CD14-positive monocyte (primary cell): Measurements from ENCODE around the gene EMC8. TPM values are rescaled to one million over a fixed set of nuclear protein-coding genes. Genes with fewer than 3 reads are reported as not detected.
A peak's percentile ranks its signal among the peaks of the same experiment; 100 is the strongest.

Experiments
- DNase-seq, 3 donors: peaks; one replicate each; pipeline ENCODE4 v3.0.0-alpha.2; 2011 to 2022
- H2AFZ ChIP-seq: 2 replicates; pipeline ENCODE4 v1.6.0; 2012; ENCODE audit warnings: mild to moderate bottlenecking, low read depth, low read length, inconsistent platforms; ENCODE audit not compliant: insufficient read depth, poor library complexity, severe bottlenecking
- H3K27ac ChIP-seq, 2 donors: 1 replicate in 1 of 2; 2 replicates in 1 of 2; pipeline ENCODE4 v1.5.1; 2012 to 2013; ENCODE audit warnings: low read length in 2 of 2, control low read depth in 1 of 2, inconsistent platforms in 1 of 2, low read depth in 1 of 2, mild to moderate bottlenecking in 1 of 2
- H3K27me3 ChIP-seq, 2 donors: one replicate each; pipeline versions ENCODE4 v1.6.0 to v1.6.1; 2011 to 2013; ENCODE audit warnings: low read length in 2 of 2; ENCODE audit not compliant: control insufficient read depth in 2 of 2, insufficient read depth in 2 of 2
- H3K36me3 ChIP-seq, 2 donors: replicated peaks in 1 of 2; 1 replicate in 1 of 2; 2 replicates in 1 of 2; pipeline versions ENCODE4 v1.5.1 to v1.6.1; 2012 to 2013; ENCODE audit warnings: low read length in 2 of 2, control low read depth in 1 of 2, inconsistent platforms in 1 of 2, mild to moderate bottlenecking in 1 of 2; ENCODE audit not compliant: insufficient read depth in 2 of 2, control insufficient read depth in 1 of 2
- H3K4me1 ChIP-seq, 2 donors: 1 replicate in 1 of 2; 2 replicates in 1 of 2; pipeline versions ENCODE4 v1.5.1 to v1.6.1; 2012 to 2013; ENCODE audit warnings: low read length in 2 of 2, control low read depth in 1 of 2, inconsistent platforms in 1 of 2, mild to moderate bottlenecking in 1 of 2, moderate library complexity in 1 of 2; ENCODE audit not compliant: insufficient read depth in 2 of 2, control insufficient read depth in 1 of 2
- H3K4me2 ChIP-seq: replicated peaks from 2 replicates; pipeline ENCODE3; 2012; ENCODE audit warnings: low read length, moderate library complexity, mild to moderate bottlenecking; ENCODE audit not compliant: poor library complexity, severe bottlenecking; ENCODE audit errors: extremely low read depth
- H3K4me3 ChIP-seq, 3 experiments: fragments of 200-600 bp in 1 of 3; sonication (generic) in 1 of 3; replicated peaks in 1 of 3; 1 replicate in 2 of 3; 2 replicates in 1 of 3; pipeline ENCODE4 v1.5.1; 2011 to 2013; ENCODE audit warnings: low read length in 3 of 3, mild to moderate bottlenecking in 3 of 3, control low read depth in 2 of 3, low read depth in 2 of 3, inconsistent platforms in 1 of 3, moderate library complexity in 1 of 3
- H3K79me2 ChIP-seq: 2 replicates; pipeline ENCODE4 v1.6.0; 2012; ENCODE audit warnings: mild to moderate bottlenecking, control low read depth, inconsistent platforms, low read length, moderate library complexity; ENCODE audit not compliant: insufficient read depth
- H3K9ac ChIP-seq: 2 replicates; pipeline ENCODE4 v1.6.0; 2017; ENCODE audit warnings: low read length, mild to moderate bottlenecking; ENCODE audit not compliant: insufficient read depth, poor library complexity, severe bottlenecking
- H3K9me3 ChIP-seq, 2 donors: replicated peaks in 1 of 2; 1 replicate in 1 of 2; 2 replicates in 1 of 2; pipeline versions ENCODE4 v1.5.1 to v1.6.1; 2012 to 2013; ENCODE audit warnings: low read length in 2 of 2, control low read depth in 1 of 2; ENCODE audit not compliant: control insufficient read depth in 1 of 2, insufficient read depth in 1 of 2
- H4K20me1 ChIP-seq: 2 replicates; pipeline ENCODE4 v1.6.0; 2012; ENCODE audit warnings: mild to moderate bottlenecking, low read length, control low read depth, moderate library complexity; ENCODE audit not compliant: insufficient read depth
- H3K27ac Mint-ChIP-seq, 7 donors: one replicate each; pipeline ENCODE4 v1.8.0; 2020; ENCODE audit warnings: mild to moderate bottlenecking in 7 of 7, mixed read lengths in 7 of 7, moderate library complexity in 6 of 7, inconsistent platforms in 2 of 7
- H3K27me3 Mint-ChIP-seq, 3 donors: one replicate each; pipeline ENCODE4 v1.8.0; 2021 to 2022; ENCODE audit warnings: low read depth in 3 of 3, mild to moderate bottlenecking in 3 of 3, mixed read lengths in 3 of 3, moderate library complexity in 3 of 3, inconsistent platforms in 1 of 3
- H3K36me3 Mint-ChIP-seq, 2 donors: one replicate each; pipeline ENCODE4 v1.8.0; 2020; ENCODE audit warnings: mixed read lengths in 2 of 2, inconsistent platforms in 1 of 2, mild to moderate bottlenecking in 1 of 2
- H3K4me1 Mint-ChIP-seq: one replicate; pipeline ENCODE4 v1.8.0; 2020; ENCODE audit warnings: mild to moderate bottlenecking, mixed read lengths
- H3K4me3 Mint-ChIP-seq, 2 donors: one replicate each; pipeline ENCODE4 v1.8.0; 2020; ENCODE audit warnings: mild to moderate bottlenecking in 2 of 2, mixed read lengths in 2 of 2, moderate library complexity in 1 of 2
- H3K9me3 Mint-ChIP-seq, 7 donors: one replicate each; pipeline ENCODE4 v1.8.0; 2020 to 2022; ENCODE audit warnings: mixed read lengths in 7 of 7, mild to moderate bottlenecking in 6 of 7, moderate library complexity in 6 of 7, inconsistent platforms in 2 of 7
- CTCF ChIP-seq: fragments of 200-600 bp; IDR thresholded peaks from one replicate; pipeline ENCODE4 v1.8.0; 2022; ENCODE audit warnings: antibody characterized with exemption, mild to moderate bottlenecking
- WGBS: methylation state at CpG from one replicate; pipeline ENCODE4 v1.1.5; 2013; ENCODE audit warnings: missing lambda C conversion rate; ENCODE audit not compliant: insufficient coverage; 5-methylcytosine and 5-hydroxymethylcytosine counted together
- intact Hi-C, 2 donors: fragments of 100-400 bp; cut with micrococcal nuclease; formaldehyde crosslinking; loops; one replicate each; pipeline versions ENCODE4 v1.15.0 to v1.15.1; 2023
- polyA plus RNA-seq, 3 donors: library from polyadenylated mRNA; depleted of rRNA in 1 of 3; unstranded in 2 of 3; stranded (reverse) in 1 of 3; fragments of 300-500 nt in 2 of 3; fragments of >200 nt in 1 of 3; fragmentation: Illumina TruSeq in 2 of 3; gene quantifications; 1 replicate in 2 of 3; 2 replicates in 1 of 3; pipeline ENCODE4 v1.2.3, GENCODE V29; 2012 to 2021

EMC8 gene
- polyA plus RNA-seq, 3 donors: 28.2 to 30.0 (median 29.9) TPM

GRCh38 chr16:85844786-85845185, 45.4 kb upstream of the EMC8 start:
- Histone ChIP-seq H3K9me3 (peaks cover 0 to 3% of the 10 kb centered on the region in 2 donors), H3K27me3 (no peaks in the 10 kb centered on the region), H3K79me2 (no peaks in the 10 kb centered on the region), H3K9ac (no peak overlapping the region), H3K4me1 (peaks cover 34 to 38% of the 10 kb centered on the region in 2 donors), H3K27ac (peak overlapping the region; percentile 6 to 13), H3K36me3 (no peaks in the 10 kb centered on the region), H3K4me2 (peak overlapping the region; percentile 44), H3K4me3 (peak overlapping the region in 1 of 3 experiments; percentile 30), H4K20me1 (no peaks in the 10 kb centered on the region), H2AFZ (peak overlapping the region; percentile 75)
- peak in 2 of 3 donors; percentile 39 to 46 for DNase-seq
- peaks cover 0 to 10% (median 2%) of the 10 kb centered on the region in 7 donors for H3K9me3 Mint-ChIP-seq
- intact Hi-C loops: no loop called here
- peaks cover 44% of the 10 kb centered on the region for H3K4me1 Mint-ChIP-seq
- peak overlapping the region in 5 of 7 donors; percentile 2 to 72 (median 22) for H3K27ac Mint-ChIP-seq
- H3K27me3 Mint-ChIP-seq: peaks cover 0 to 6% (median 6%) of the 10 kb centered on the region in 3 donors
- no peak for TF ChIP-seq CTCF
- H3K36me3 Mint-ChIP-seq: peaks cover 0 to 3% of the 10 kb centered on the region in 2 donors
- 14% methylated on average over 8 of the region's 15 CpGs for WGBS
- H3K4me3 Mint-ChIP-seq: peak overlapping the region in 1 of 2 donors; percentile 76

- Histone ChIP-seq H3K4me3 (no peak overlapping the region), H3K9ac (no peak overlapping the region), H3K4me2 (no peak overlapping the region), H4K20me1 (no peaks in the 10 kb centered on the region), H2AFZ (no peak overlapping the region), H3K27ac (no peak overlapping the region), H3K9me3 (peaks cover 0 to 3% of the 10 kb centered on the region in 2 donors), H3K79me2 (no peaks in the 10 kb centered on the region), H3K36me3 (no peaks in the 10 kb centered on the region), H3K4me1 (peaks cover 36 to 39% of the 10 kb centered on the region in 2 donors), H3K27me3 (no peaks in the 10 kb centered on the region)
- intact Hi-C loops: no loop called here
- H3K9me3 Mint-ChIP-seq: peaks cover 0 to 10% (median under 1%) of the 10 kb centered on the region in 7 donors
- H3K27ac Mint-ChIP-seq: peak overlapping the region in 3 of 7 donors; percentile 6 to 69 (median 26)
- no peak for DNase-seq
- H3K27me3 Mint-ChIP-seq: peaks cover 0 to 9% (median 6%) of the 10 kb centered on the region in 3 donors
- no peak overlapping the region for H3K4me3 Mint-ChIP-seq
- TF ChIP-seq CTCF: no peak
- peaks cover 46% of the 10 kb centered on the region for H3K4me1 Mint-ChIP-seq
- peaks cover 0 to 3% of the 10 kb centered on the region in 2 donors for H3K36me3 Mint-ChIP-seq
These were observed 44.8 kb upstream of the EMC8 start for GRCh38 chr16:85844169-85844481.
